SU-DHL-6 (cell line): ENCODE measurements around the gene GANAB.

Experiments
- H2AFZ ChIP-seq: fragments of 200-600 bp; sonication (generic); 2 replicates; pipeline ENCODE4 v1.6.1; 2014; ENCODE audit warnings: low read depth, mild to moderate bottlenecking, moderate library complexity, mixed read lengths, antibody characterized with exemption, low read length; ENCODE audit not compliant: severe bottlenecking
- H3F3A ChIP-seq: fragments of 200-600 bp; shearing (Covaris generic); 2 replicates; pipeline ENCODE4 v1.6.0; 2016; ENCODE audit warnings: antibody characterized with exemption, mild to moderate bottlenecking; ENCODE audit not compliant: insufficient read depth
- H3K27ac ChIP-seq: fragments of 200-600 bp; sonication (generic); 2 replicates; pipeline ENCODE4 v1.5.1; 2016; ENCODE audit warnings: low read depth, mild to moderate bottlenecking, low read length, moderate library complexity, mixed read lengths
- H3K27me3 ChIP-seq: fragments of 200-600 bp; sonication (generic), shearing (Covaris generic); 2 replicates; pipeline ENCODE4 v1.6.0; 2014; ENCODE audit warnings: mild to moderate bottlenecking, low read length
- H3K36me3 ChIP-seq: fragments of 200-600 bp; sonication (generic); 2 replicates; pipeline ENCODE4 v1.6.1; 2014; ENCODE audit warnings: mild to moderate bottlenecking, low read length, mixed read lengths
- H3K4me2 ChIP-seq: fragments of 300-600, 200-600 bp; shearing (Covaris generic), sonication (generic); 2 replicates; pipeline ENCODE4 v1.6.0; 2014; ENCODE audit warnings: low read length, low read depth, mild to moderate bottlenecking; ENCODE audit not compliant: poor library complexity, severe bottlenecking
- H3K4me3 ChIP-seq: fragments of 200-600 bp; sonication (generic); 2 replicates; pipeline ENCODE4 v1.5.1; 2014; ENCODE audit warnings: antibody characterized with exemption, low read length, mild to moderate bottlenecking, mixed read lengths; ENCODE audit not compliant: insufficient read depth, poor library complexity, severe bottlenecking
- H3K79me2 ChIP-seq: fragments of 200-600 bp; sonication (generic); 2 replicates; pipeline ENCODE4 v1.6.1; 2014; ENCODE audit warnings: mild to moderate bottlenecking, low read length, moderate library complexity; ENCODE audit not compliant: insufficient read depth
- H3K9ac ChIP-seq: fragments of 200-600 bp; sonication (generic); 2 replicates; pipeline ENCODE4 v1.7.0; 2014; ENCODE audit warnings: mild to moderate bottlenecking, low read length
- H3K9me2 ChIP-seq: fragments of 200-600 bp; sonication (generic); replicated peaks from 2 replicates; pipeline ENCODE4 v1.6.1; 2014; ENCODE audit warnings: low read length; ENCODE audit not compliant: insufficient read depth
- H3K9me3 ChIP-seq: fragments of 200-600 bp; sonication (generic); 2 replicates; pipeline ENCODE4 v1.6.1; 2014; ENCODE audit warnings: low read length, mixed read lengths; ENCODE audit not compliant: insufficient read depth
- H4K20me1 ChIP-seq: fragments of 200-600 bp; sonication (generic); 2 replicates; pipeline ENCODE4 v1.6.1; 2014; ENCODE audit warnings: low read depth, mild to moderate bottlenecking, antibody characterized with exemption, low read length, moderate library complexity, mixed read lengths
- EZH2phosphoT487 ChIP-seq: fragments of 200-600 bp; sonication (generic), shearing (Covaris generic); conservative IDR thresholded peaks from 2 replicates; pipeline ENCODE4 v1.6.1; 2018; ENCODE audit warnings: mild to moderate bottlenecking, antibody characterized with exemption, low read length, moderate library complexity, mixed read lengths
- TF ChIP-seq, protein P1 (sequence below): fragments of 200-600 bp; sonication (generic); IDR thresholded peaks from one replicate; pipeline ENCODE4 v1.5.1; 2017; ENCODE audit warnings: antibody characterized with exemption, mild to moderate bottlenecking, low read length, moderate library complexity; ENCODE audit not compliant: insufficient read depth, poor library complexity, severe bottlenecking

GANAB gene

DNA sequence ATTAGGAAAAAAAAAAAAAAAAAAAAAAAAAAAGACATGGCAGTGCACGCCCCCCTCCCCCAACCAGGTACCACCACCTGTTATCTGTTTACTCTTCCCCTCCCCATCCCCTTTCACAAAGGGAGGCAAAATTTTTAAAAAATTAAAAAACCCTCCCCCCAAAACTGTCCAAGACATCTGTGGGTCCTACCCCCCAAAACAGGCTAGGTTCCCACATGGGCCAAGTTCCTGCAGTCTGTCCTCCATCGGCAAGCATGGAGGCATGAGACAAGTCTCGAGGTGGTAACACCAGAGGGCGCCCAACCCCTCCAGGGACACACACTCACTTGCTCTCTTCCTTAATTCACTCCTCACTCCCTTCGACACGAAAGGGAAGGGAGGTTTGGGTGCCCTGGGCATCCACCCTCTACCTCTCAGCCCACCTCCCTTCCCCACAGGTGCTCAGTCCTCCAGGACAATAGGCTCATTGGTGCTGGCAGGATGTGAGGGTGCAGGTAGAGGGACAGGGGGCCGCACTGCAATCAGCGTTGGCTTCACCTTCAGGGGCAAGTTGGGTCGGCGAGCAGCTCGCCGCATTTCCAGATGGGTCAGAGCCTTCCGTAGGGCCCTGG lies 52.9 kb downstream of the GANAB start:
- no peak for TF ChIP-seq EZH2phosphoT487
- TF ChIP-seq, protein P1, sequence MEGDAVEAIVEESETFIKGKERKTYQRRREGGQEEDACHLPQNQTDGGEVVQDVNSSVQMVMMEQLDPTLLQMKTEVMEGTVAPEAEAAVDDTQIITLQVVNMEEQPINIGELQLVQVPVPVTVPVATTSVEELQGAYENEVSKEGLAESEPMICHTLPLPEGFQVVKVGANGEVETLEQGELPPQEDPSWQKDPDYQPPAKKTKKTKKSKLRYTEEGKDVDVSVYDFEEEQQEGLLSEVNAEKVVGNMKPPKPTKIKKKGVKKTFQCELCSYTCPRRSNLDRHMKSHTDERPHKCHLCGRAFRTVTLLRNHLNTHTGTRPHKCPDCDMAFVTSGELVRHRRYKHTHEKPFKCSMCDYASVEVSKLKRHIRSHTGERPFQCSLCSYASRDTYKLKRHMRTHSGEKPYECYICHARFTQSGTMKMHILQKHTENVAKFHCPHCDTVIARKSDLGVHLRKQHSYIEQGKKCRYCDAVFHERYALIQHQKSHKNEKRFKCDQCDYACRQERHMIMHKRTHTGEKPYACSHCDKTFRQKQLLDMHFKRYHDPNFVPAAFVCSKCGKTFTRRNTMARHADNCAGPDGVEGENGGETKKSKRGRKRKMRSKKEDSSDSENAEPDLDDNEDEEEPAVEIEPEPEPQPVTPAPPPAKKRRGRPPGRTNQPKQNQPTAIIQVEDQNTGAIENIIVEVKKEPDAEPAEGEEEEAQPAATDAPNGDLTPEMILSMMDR, result peak; percentile 57
- Histone ChIP-seq H3K4me2 (no peak overlapping the region), H3K9me3 (no peaks in the 10 kb centered on the region), H3K79me2 (peaks cover 21% of the 10 kb centered on the region), H3K9me2 (no peaks in the 10 kb centered on the region), H3F3A (peaks cover 32% of the 10 kb centered on the region), H2AFZ (no peak overlapping the region), H3K4me3 (no peak overlapping the region), H3K9ac (no peak overlapping the region), H3K36me3 (peaks cover 4% of the 10 kb centered on the region; the same call in 1 of the 2 replicates), H4K20me1 (no peaks in the 10 kb centered on the region), H3K27me3 (no peaks in the 10 kb centered on the region), H3K27ac (no peak overlapping the region)

- Histone ChIP-seq H3K9ac (peak overlapping the region; percentile 73), H3K9me2 (no peaks in the 10 kb centered on the region), H3K4me3 (no peak overlapping the region), H3K36me3 (no peaks in the 10 kb centered on the region), H3K4me2 (no peak overlapping the region), H3F3A (peaks cover 29% of the 10 kb centered on the region), H3K9me3 (no peaks in the 10 kb centered on the region), H4K20me1 (no peaks in the 10 kb centered on the region), H3K27me3 (no peaks in the 10 kb centered on the region), H2AFZ (no peak overlapping the region), H3K79me2 (peaks cover 16% of the 10 kb centered on the region), H3K27ac (peak overlapping the region; percentile 79; the same call in 1 of the 2 replicates)
- TF ChIP-seq, protein P1, result no peak
- no peak for TF ChIP-seq EZH2phosphoT487
Observed at GRCh38 chr11:62592989-62593421, 53.4 kb downstream of the GANAB start.

DNA sequence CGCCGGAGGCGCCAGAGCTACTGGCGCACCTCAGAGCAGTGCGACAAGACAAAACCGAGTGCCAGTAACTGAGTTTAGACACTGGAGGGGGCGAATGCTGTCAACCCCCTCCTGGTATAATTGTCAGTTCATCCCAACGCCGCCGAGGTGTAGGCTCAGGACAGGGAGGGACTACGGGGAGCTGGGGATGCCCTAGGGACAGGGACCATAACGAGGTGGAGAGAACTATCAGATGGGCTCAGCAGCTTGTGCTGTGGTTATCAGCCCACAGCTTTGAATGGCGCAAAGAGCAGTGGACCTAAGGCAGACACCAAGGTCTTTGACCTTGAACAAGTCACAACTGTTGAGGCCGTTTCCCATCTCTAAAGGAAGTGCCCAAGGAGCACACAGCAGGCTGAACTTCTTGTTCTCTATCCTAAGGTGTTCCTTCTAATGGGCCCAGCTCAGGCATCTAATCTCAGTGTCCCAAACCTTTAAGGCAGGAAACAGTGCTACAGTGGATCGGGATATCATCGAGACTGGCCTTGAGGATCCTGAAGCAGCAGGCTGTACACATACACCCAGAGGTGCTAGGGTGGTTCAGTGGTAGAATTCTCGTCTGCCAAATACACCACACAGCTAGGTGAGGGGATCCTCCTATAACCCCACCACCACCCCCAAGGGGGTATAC lies 54.1 kb downstream of the GANAB start:
- Histone ChIP-seq H3K79me2 (peaks cover 16% of the 10 kb centered on the region), H3F3A (peaks cover 29% of the 10 kb centered on the region)

More for the DNA sequence above, 54.1 kb downstream of the GANAB start:
- H3K36me3 ChIP-seq, result 0 out of 2 replicates have a peak, but pooled peaks cover 3% of the 10 kb centered on the region
- H3K27ac ChIP-seq, result peak overlapping the region; percentile 79
- no peaks in the 10 kb centered on the region for H3K9me2 ChIP-seq
- peak overlapping the region; percentile 46 for H2AFZ ChIP-seq
- peak overlapping the region; percentile 83 for H3K4me2 ChIP-seq
- peak overlapping the region; percentile 73 for H3K9ac ChIP-seq
- no peaks in the 10 kb centered on the region for H4K20me1 ChIP-seq
- peak overlapping the region; percentile 58 for H3K4me3 ChIP-seq
- H3K27me3 ChIP-seq, result no peaks in the 10 kb centered on the region
- no peak for TF ChIP-seq EZH2phosphoT487
- TF ChIP-seq, protein P1, result no peak
- H3K9me3 ChIP-seq, result no peaks in the 10 kb centered on the region
